Fibroblast of skin of abdomen (primary cell): ENCODE data around the gene CAPG.

Experiments
- DNase-seq: peaks from one replicate; pipeline ENCODE4 v3.0.0-alpha.2; 2013

CAPG gene

GRCh38 chr2:85355521-85355920 is 54.6 kb downstream of the CAPG start:
- DNase-seq: peak; percentile 6

DNA sequence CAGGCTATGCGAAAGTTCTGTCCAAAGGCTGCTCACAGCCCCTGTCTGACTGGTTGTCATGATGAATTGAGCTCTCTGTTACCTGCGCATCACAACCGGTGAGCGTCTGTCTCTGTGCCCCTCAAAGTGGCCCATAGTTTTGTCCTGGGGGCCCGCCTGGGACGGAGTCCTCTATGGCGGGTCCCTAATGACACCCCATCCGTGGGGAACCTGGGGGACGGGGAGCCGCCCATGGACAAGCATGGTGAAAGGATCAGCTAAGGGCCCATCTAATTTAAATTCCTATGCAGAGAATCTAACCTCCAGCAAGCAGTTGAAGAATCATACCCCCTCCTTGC is 55.1 kb downstream of the CAPG start:
- no peak for DNase-seq

- peak; percentile 100 for DNase-seq
Measured at GRCh38 chr2:85354286-85355072, 55.7 kb downstream of the CAPG start, which contains the start of the genes ELMOD3 and RETSAT. Gene ELMOD3, plus strand, starts transcription at chr2:85354769. Its CDS starts 2,430 bp downstream, at chr2:85357199. Gene RETSAT, minus strand, starts transcription at chr2:85354528. Its CDS starts 21 bp downstream, at chr2:85354507.

DNA sequence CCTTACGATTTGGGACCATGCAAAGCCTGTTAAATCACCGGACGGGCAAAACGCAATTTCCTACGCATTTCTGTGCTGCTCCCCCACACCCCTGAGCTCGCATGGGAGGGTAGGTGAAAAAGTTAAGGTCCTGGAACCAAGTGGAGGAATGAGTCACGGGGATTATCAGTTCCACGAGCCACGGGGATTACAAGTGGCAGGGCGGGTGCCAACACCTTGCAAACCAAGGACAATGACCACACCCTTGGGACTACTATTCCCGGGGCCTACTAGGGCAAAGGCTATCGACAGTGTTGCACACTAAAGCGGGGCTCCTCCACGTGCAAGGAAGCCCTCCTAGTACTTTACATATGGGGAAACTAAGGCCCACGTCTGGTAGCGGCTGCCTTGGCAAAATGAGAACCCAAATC is 56.3 kb downstream of the CAPG start:
- DNase-seq: peak; percentile 4

GRCh38 chr2:85347599-85347998 is 62.6 kb downstream of the CAPG start:
- no peak for DNase-seq
